Measurements from ENCODE around the gene M6PR.
"Not testable (repeated sequence)": the region's sequence is repeated elsewhere in the genome, so short reads cannot be mapped to it uniquely, and the experiment has no call there.

Gene M6PR

DNA sequence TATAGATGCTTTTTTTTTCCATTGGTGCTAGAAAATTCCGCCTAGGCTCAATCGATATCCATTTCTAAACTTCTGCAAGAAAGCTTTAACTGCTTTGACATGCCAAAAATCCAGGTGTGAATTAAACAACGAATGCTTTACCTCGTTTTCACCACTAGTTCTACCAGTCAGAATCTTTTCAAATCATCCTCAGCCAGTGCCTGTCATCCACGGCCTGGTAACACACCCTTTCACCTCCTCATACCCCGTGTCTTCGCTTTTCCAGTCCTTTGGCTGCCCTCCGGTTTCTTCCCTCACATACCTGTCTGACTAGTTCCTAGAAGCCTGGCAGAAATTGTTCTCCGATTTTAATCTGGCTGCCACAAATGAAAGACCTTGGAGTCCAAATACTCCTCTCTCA lies 36.5 kb downstream of the M6PR start:
- DNase-seq (ENCODE audit: low read depth in 2 of 2) = no peak

- DNase-seq (ENCODE audit: low read depth in 2 of 2) = no peak
Observed at GRCh38 chr12:8911606-8912268, 37.7 kb downstream of the M6PR start.

DNA sequence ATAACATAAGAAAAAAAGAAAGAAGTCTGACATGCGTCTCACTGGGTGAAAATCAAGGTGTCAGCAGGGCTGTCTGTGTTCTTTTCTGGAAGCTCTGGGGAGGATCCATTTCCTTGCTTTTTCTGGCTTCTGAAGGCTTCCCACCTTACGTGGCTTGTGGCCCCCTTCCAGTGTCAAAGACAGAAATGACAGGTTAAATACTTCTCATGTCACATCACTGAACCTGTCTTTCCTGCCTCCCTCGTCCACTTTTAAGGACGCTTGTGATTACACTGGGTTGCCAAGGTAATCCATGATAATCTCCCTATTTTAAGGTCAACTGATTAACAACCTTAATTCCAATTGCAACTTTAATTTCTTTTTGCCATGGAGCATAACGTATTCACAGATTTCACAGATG lies 39.7 kb downstream of the M6PR start:
- DNase-seq (ENCODE audit: low read depth in 2 of 2) = no peak

- DNase-seq (ENCODE audit: low read depth in 2 of 2) = no peak
Observed at GRCh38 chr12:8907513-8907912, 41.9 kb downstream of the M6PR start.

DNA sequence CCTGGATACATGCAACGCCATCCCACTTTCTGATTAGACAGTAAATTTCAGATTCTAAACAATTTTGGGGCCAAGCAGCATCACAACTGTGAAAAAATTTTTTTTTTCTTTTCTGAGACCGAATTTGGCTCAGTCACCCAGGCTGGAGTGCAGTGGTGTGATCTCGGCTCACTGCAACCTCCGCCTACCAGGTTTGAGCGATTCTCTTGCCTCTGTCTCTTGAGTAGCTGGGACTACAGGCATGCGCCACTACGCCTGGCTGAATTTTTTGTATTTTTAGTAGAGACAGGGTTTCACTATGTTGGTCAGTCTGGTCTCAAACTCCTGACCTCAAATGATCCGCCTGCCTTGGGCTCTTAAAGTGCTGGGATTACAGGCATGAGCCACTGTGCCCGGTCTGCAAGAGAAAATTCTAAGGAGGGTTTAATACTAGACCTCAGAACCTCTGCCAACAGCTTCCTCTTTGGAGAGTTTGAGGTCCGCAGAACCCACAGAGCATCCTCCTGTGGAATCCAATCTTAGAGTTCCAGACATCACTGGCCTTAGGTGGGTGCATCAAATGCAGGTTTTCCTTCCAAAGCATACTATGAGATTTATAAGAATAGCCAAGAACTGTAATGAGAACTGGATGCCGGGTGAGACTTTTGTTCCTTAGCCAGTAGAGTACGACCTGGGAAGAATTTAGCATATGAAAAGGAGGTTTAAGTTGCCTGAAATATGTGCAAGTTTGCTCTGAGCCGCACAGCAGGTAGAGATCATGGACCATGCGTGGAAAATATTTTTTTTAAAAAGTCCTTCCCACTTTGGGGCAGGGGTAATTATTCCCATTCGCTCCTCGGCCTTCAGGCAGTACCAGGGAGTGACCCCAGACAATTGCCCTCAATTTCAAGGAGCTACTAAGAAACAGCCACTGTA lies 42.9 kb downstream of the M6PR start:
- DNase-seq (ENCODE audit: low read depth in 2 of 2) = no peak

GRCh38 chr12:8905546-8905945 lies 43.9 kb downstream of the M6PR start:
- DNase-seq (ENCODE audit: low read depth in 2 of 2) = no peak

GRCh38 chr12:8904665-8905064 lies 44.8 kb downstream of the M6PR start:
- DNase-seq (ENCODE audit: low read depth in 2 of 2) = no peak

DNA sequence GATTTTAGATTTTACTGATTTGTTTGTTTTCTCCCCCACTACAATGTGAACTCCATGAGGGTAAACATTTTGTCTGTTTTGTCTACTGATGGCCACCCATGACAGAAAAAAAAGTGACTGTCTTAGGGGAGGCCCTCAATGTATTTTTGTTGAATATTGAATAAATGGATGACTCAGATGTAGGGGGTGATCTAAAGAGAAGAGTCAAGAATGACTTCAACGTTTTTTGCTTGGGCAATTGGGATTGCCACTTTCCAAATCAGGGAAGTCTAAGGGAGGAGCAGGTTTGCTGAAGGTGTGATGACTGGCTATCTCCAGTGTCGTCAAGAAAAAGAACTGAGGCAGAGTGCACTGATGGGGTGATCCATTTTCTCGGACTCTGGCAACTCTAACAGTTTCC lies 45.8 kb downstream of the M6PR start:
- DNase-seq (ENCODE audit: low read depth in 2 of 2) = no peak

DNA sequence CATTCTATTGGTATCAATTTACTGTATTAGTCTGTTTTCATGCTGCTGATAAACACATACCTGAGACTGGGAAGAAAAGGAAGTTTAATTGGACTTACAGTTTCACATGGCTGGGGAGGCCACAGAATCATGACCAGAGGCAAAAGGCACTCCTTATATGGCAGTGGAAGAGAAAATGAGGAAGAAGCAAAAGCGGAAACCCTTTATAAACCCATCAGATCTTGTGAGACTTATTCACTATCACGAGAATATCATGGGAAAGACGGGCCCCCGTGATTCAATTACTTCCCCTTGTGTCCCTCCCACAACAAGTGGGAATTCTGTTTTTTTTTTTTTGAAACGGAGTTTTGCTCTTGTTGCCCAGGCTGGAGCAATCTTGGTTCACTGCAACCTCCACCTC lies 46.7 kb downstream of the M6PR start:
- DNase-seq (ENCODE audit: low read depth in 2 of 2) = not testable (repeated sequence)

- DNase-seq (ENCODE audit: low read depth in 2 of 2) = no peak
Observed at GRCh38 chr12:8899830-8900229, 49.6 kb downstream of the M6PR start.

GRCh38 chr12:8897081-8897480 lies 52.4 kb downstream of the M6PR start:
- no peak for DNase-seq (ENCODE audit: low read depth in 2 of 2)

DNA sequence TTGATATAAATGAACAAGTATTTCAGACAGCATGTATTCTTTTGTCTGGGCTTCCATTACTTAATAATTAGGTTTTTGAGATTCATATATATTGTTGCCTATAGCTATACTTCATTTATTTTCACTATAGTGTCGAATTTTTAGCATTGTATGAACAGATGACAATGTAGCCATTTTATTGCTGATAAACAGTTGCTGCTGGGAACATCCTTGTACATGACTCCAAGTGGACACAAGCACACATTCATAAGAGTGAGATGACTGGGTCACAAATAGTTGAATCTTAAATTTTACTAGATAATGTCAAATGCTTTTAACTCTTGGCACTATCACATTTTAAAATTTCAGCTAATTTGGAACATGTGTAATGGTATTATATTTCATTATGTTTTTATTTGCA lies 54.5 kb downstream of the M6PR start:
- no peak for DNase-seq (ENCODE audit: low read depth in 2 of 2)

DNA sequence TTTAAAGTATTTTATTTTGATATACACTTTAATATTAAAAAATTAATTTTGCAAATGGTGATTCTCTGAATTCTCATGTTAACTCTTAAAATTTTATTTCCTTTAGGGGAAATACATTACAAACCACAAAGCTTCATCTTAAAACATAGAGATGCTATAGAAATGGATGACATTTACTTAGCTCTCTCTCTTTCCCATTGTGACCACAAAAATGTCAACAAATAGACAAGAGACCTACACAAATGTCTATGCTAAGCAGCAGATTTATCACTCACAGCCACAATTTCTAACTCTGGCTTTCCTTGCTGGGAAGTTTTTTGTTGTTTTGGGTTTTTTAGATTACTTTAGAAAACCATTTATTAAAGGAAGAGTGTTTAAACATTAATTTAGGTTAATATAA lies 55.1 kb downstream of the M6PR start:
- DNase-seq (ENCODE audit: low read depth in 2 of 2) = no peak

- DNase-seq (ENCODE audit: low read depth in 2 of 2) = no peak
Observed at GRCh38 chr12:8891976-8892375, 57.5 kb downstream of the M6PR start.
